ENCODE measurements around the gene OTUD3. TPM values are rescaled to one million over a fixed set of nuclear protein-coding genes. Genes with fewer than 3 reads are reported as not detected.

Gene OTUD3
- total RNA-seq, 2 experiments from 2014 or later: 7.3 to 7.5 TPM

DNA sequence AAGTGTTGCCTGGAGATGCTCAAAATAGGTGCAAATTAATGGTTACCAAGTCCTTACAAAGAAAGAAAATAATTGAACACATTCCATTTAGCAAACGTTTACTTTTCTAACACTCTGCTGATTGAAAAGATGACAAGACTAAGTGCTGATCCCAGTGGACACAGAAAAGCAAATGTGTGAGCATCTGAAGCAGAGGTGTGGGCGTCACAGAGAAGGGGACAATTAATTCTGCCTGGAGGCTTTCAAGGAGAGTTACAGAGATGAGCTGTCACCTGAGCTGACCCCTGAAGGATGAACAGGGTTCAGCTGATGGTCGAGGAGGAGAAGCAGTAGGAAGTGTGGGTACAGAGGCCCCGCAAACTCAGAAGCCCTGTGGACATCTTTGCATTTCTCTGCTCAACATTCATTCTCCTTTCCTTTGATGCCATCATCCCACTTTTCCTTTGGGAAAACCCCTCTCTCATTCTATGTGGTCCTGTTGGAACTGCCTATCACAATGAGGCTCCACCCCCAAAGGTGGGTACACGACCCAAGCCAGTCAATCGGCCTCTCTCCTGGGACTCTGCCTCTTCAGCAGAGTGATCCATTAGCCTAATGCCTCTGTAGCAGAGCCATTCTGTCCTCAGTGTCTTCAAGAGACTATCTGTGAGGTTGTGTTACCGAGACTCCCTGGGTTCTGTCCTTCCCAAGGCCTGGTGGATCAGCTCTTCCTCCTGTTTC is 58.5 kb downstream of the OTUD3 start:
- ChIA-PET CTCF (no interaction called here), POLR2A (no interaction called here)

DNA sequence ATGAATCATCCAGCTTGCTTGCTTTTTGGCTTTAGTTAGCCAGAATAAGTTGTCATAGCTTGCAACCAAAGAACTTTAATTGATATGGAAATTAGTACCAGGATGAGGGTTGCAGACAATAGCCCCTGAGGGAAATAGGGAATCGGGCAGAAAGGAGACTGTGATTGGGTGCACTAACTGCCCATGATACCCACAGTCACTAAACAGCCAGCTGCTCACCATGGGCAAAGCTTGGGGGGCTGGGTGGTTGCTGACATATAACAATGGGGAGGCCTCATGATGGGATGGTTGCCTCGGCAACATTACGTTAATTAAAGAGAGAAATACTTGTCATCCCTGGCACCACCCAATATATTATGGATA is 59.0 kb downstream of the OTUD3 start:
- CTCF ChIA-PET: no interaction called here
- POLR2A ChIA-PET: no interaction called here

DNA sequence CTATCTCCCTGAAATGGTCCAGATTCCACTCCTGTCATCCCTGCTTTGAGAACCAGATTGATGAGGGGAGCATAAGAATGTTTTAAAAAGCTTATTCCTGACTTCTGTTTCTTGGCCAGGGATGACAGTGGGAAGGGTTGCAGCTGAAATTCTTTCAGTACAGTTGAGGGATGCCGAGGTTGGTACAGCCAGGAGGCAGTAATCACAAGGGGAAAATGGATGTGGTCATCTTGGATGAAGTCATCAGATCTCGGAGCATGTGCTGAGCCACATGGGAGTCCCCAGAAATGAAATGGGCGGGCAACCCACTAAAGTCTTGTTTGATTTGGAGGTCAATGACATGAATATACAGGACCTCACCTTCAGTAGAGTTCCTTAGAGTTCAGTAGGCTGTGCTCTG is 59.9 kb downstream of the OTUD3 start:
- ChIA-PET CTCF (no interaction called here), POLR2A (no interaction called here)

DNA sequence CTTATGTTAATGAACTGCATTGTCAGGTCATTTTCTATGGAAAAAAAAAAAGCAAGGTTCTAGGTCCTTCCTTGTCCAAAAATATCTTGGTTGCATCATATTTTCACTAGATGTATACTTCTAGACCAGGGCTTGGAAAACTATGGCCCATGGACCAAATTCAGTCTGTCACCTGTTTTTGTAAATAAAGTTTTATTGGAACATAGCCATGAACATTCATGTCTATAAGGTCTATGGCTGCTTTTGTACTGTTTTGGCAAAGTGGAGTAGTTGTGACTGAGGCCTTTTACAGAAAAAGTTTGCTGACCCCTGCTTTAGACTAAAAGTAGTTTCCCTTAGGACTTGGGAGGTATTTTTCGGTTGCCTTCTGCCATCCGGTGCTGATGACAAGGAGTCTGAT is 60.5 kb downstream of the OTUD3 start:
- ChIA-PET CTCF (no interaction called here), POLR2A (no interaction called here)

DNA sequence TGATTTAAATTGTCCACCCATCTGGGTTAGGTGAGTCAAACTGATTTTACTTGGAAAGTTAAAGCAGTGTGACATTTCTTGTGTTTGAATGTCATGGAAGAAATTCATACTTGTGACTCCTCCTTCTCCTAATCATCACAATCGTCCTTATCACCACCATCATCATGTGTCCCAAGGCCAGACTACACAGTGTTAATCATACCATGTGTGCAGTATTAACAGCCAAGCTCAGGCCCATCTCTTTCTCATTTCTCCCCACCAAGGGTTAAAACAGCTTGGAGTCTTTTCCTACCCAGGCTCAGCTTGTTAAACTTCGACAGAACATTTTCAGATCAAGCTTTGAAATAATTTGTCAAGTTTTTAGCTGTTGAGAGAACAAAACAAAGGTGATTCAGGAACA is 63.7 kb downstream of the OTUD3 start:
- ChIA-PET CTCF (no interaction called here), POLR2A (no interaction called here)

DNA sequence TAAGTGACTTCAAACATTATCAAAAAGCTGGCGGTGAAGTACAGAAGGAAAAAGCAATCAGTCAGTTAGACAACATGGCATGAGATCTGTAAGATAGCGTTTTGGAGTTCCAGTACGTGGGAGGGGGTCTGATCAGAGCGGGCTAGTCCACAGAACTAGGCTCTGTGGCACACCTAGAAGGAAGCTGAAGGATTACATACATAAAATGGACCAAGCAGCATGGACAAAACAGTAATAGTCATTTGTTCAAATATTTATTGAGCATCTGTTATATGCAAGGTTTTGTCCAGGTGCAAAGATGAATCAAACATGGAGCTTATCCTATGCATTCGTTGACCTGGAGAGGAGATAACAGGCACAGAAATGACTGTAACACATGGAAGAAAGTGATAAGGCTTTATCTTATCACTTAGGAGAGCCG is 64.1 kb downstream of the OTUD3 start:
- CTCF ChIA-PET: no interaction called here
- POLR2A ChIA-PET: no interaction called here

DNA sequence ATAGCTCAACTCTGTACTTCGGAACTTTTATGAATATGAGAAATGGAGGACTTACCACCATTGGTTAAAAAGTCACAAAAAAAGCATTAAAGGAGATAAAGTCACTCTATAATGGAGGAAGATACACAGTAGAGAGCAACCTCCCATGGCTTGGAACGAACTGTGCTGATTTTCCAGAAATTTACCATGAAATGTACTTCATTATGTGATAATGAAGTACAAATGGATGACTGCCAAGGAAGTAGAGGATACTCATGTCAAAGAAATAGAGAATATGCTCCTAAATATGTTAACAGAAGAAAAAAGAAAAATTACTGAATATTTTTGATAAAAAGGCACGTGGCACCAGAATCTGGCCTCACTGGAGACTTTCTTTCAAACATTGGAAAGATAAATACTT is 64.8 kb downstream of the OTUD3 start:
- POLR2A ChIA-PET: no interaction called here
- CTCF ChIA-PET: no interaction called here

DNA sequence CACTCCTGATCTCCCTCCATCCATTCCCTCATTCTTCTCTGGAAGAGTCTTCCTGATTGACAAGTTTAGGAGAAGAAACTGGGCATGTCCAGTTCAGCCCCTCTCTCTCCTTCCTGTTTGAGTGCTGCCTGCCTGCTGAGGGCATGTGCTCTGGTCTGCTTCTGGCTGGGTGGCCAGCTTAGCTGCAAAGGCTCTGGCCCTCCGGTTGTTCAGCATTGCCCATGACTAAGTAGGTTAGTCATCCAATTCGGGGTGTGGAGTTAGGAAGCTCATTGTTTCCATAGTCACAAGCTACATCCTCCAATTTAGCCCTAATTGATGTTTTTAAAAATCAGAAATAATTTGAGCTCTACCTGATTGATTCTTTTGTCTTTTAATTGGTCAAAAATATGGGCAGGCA is 66.8 kb downstream of the OTUD3 start:
- CTCF ChIA-PET: interaction anchor here (1.0 kb wide), 1 partner anchor 219 kb away, joined by 3 read pairs; no protein-coding TSS in a partner anchor
- POLR2A ChIA-PET: interaction anchor here (0.5 kb wide), 1 partner anchor 212 kb away, joined by 4 read pairs; no protein-coding TSS in a partner anchor

DNA sequence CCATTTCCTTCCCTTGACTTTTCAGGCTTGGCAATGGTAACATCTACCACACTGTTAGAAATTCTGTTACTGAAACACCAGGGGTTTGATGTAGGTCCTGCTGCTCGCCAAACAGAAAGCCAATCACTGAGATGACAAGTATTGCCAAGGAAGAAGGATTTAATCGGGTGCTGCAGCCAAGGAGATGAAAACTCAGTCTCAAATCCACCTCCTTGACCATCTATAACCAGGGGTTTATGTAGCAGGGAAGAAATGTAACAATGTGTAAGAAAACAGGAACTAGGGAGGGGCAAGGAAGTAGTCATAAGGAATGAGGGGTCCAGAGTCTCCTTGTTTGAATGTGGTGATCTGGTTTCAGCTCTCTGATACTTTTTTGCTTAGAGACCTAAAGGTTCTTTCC is 71.9 kb downstream of the OTUD3 start:
- ChIA-PET CTCF (no interaction called here), POLR2A (no interaction called here)

DNA sequence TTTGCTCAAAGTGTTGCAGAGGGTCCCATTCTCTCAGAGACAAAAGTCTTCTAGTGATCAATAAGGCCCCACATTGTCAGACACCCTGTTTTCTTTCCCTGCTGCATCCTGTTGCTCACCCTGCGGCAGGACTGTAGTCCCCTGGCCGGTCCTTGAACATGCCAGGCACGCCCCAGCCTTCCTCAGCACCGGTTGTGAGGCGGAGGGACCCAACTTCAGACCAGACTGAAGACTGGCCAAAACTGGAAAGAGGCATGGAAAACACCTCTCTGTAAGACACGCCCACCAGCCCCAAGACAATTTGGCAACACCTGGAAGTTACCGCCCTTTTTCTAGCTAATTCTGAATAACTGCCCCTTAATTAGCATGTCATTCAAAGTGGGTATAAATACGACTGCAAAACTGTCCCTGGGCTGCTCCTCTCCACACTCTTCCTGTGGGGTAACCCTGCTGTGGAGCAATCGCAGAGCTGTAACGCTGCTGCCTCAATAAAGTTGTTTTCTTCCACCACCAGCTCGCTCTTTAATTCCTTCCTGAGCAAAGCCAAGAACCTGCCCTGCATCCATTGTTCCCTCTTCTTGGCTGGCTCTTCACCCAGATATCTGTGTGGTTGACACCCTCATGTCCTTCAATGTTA is 73.5 kb downstream of the OTUD3 start:
- ChIA-PET CTCF (no interaction called here), POLR2A (no interaction called here)

DNA sequence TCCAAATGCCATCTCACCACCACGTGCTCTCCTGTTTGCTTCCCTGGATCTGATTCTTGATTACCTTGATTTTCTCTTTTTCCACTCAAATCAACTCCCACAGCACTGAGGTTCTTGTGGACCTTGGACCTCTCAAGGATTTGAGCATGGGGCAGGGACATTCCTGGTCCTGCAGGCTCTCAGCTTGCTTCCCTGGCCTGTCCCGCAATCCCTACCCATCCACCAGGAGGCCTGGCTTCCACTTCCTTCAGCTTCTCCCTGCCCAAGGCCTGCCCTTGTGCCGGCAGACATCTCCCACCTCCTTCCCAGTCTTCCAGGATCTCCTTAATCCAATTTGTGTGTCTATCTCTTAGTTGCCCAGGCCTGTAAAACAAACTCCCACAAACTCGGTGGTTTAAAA is 75.6 kb downstream of the OTUD3 start:
- ChIA-PET POLR2A (no interaction called here), CTCF (no interaction called here)

DNA sequence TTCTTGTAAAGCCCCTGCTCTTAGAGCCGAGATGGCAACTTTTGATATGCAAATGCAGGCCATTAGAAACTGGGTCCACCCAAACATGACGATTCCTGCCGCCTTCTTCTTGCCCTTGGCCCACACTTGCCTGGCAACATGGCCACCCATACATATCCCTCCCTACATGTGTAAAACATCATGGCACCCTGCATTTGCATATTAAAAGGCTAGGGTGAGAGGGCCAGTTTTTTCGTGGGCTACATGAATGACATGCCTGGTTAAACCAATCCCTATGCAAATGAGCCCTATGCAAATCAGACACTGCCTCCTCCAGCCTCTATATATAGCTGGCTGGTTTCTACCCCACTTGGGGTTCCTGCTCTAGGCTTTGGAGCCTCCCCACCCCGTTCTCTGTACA is 78.4 kb downstream of the OTUD3 start:
- POLR2A ChIA-PET: no interaction called here
- CTCF ChIA-PET: no interaction called here

Other genes with a start within 250 kb of the OTUD3 start
- 10 to 100 TPM; 38.0 to 41.1 TPM for gene NBL1, start 238.1 kb upstream of the OTUD3 start, total RNA-seq
- gene HTR6, start 217.5 kb upstream of the OTUD3 start, total RNA-seq: not detected
- 10 to 100 TPM; 13.0 to 13.2 TPM for gene TMCO4, start 82.5 kb upstream of the OTUD3 start, total RNA-seq
- gene RNF186, start 67.1 kb upstream of the OTUD3 start, total RNA-seq: not detected
- gene PLA2G2E, start 41.2 kb downstream of the OTUD3 start, total RNA-seq: not detected
- gene PLA2G2A, start 97.2 kb downstream of the OTUD3 start, total RNA-seq: not detected
- not detected for gene PLA2G5, start 187.8 kb downstream of the OTUD3 start, total RNA-seq
- gene PLA2G2D, start 237.1 kb downstream of the OTUD3 start, total RNA-seq: not detected